Osteocyte (in vitro differentiated cells): ENCODE data around the gene KLF11. TPM values are rescaled to one million over a fixed set of nuclear protein-coding genes. Genes with fewer than 3 reads are reported as not detected.
A peak's percentile ranks its signal among the peaks of the same experiment; 100 is the strongest.

ENCODE experiments used
- DNase-seq: peaks from one replicate; pipeline ENCODE4 v3.0.0; 2021; ENCODE audit warnings: mixed read lengths; ENCODE audit not compliant: unreplicated experiment; ENCODE audit errors: extremely low spot score
- H3K27ac Mint-ChIP-seq: one replicate; pipeline ENCODE4 v1.8.0; 2021; ENCODE audit warnings: mild to moderate bottlenecking, mixed read lengths; ENCODE audit not compliant: unreplicated experiment
- H3K27me3 Mint-ChIP-seq: one replicate; pipeline ENCODE4 v1.8.0; 2021; ENCODE audit warnings: mixed read lengths; ENCODE audit not compliant: unreplicated experiment
- H3K36me3 Mint-ChIP-seq: one replicate; pipeline ENCODE4 v1.8.0; 2021; ENCODE audit warnings: mixed read lengths; ENCODE audit not compliant: unreplicated experiment
- H3K4me1 Mint-ChIP-seq: one replicate; pipeline ENCODE4 v1.8.0; 2021; ENCODE audit warnings: mixed read lengths; ENCODE audit not compliant: unreplicated experiment
- H3K4me3 Mint-ChIP-seq: one replicate; pipeline ENCODE4 v1.8.0; 2021; ENCODE audit warnings: mild to moderate bottlenecking, moderate library complexity, mixed read lengths; ENCODE audit not compliant: unreplicated experiment
- H3K9me3 Mint-ChIP-seq: one replicate; pipeline ENCODE4 v1.8.0; 2021; ENCODE audit warnings: mixed read lengths; ENCODE audit not compliant: unreplicated experiment
- total RNA-seq: library from RNA; stranded (reverse); gene quantifications from 2 replicates; pipeline ENCODE4 v1.2.1, GENCODE V29; 2021
- TF ChIP-seq, protein P1 (sequence below): fragments of 200-600 bp; sonication (generic); IDR thresholded peaks from 2 replicates; pipeline ENCODE4 v1.5.0; 2021; ENCODE audit warnings: antibody characterized with exemption, mild to moderate bottlenecking, moderate library complexity

Gene KLF11
- total RNA-seq, 1 donor from 2014 or later, result 17.4 TPM

DNA sequence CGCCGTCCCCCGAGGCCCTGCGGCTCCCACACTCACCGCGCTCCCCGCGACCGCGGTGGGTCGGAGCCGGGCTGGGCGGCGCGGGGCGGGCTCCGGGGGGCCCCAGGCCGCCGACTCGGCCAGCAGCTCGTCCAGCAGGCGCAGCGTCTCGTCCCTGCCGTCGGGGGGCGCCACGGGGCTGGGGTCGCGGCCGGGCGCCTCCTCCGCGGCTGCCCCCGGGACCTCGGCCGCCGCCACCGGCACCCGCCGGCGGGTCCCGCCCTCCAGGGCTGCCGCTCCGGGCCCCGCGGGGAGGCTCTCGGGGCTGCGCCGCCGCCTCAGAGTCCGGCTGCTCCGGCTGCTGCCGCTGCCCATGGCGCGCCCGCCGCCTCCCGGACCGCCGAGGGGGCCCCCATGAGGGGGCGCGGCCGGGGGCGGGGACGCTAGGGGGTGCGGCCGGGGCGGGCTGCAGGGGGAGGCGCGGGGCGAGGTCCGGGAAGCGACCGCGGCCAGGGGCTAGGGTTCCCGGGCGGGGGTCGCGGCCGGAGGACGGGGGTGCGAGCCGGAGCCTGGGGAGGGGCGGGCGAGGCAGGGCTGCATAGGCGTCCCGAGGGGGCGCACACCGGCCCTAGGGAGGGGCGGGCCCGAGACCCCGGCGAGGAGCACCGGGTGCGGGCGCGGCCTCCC, 36.7 kb downstream of the KLF11 start, which contains the start of gene CYS1:
Gene CYS1, minus strand, starts transcription at position 542 of the 666 bp plus-strand sequence. Its CDS starts 188 bp downstream, at position 354.
- Mint-ChIP-seq H3K9me3 (no peaks in the 10 kb centered on the region), H3K36me3 (peaks cover 4% of the 10 kb centered on the region), H3K4me3 (peak within 1 kb of the TSS; percentile 80), H3K27ac (peak within 1 kb of the TSS; percentile 93), H3K4me1 (peaks cover 27% of the 10 kb centered on the region), H3K27me3 (peaks cover 42% of the 10 kb centered on the region)
- TF ChIP-seq, protein P1, sequence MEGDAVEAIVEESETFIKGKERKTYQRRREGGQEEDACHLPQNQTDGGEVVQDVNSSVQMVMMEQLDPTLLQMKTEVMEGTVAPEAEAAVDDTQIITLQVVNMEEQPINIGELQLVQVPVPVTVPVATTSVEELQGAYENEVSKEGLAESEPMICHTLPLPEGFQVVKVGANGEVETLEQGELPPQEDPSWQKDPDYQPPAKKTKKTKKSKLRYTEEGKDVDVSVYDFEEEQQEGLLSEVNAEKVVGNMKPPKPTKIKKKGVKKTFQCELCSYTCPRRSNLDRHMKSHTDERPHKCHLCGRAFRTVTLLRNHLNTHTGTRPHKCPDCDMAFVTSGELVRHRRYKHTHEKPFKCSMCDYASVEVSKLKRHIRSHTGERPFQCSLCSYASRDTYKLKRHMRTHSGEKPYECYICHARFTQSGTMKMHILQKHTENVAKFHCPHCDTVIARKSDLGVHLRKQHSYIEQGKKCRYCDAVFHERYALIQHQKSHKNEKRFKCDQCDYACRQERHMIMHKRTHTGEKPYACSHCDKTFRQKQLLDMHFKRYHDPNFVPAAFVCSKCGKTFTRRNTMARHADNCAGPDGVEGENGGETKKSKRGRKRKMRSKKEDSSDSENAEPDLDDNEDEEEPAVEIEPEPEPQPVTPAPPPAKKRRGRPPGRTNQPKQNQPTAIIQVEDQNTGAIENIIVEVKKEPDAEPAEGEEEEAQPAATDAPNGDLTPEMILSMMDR, result peak; percentile 43
- DNase-seq, result no peak

DNA sequence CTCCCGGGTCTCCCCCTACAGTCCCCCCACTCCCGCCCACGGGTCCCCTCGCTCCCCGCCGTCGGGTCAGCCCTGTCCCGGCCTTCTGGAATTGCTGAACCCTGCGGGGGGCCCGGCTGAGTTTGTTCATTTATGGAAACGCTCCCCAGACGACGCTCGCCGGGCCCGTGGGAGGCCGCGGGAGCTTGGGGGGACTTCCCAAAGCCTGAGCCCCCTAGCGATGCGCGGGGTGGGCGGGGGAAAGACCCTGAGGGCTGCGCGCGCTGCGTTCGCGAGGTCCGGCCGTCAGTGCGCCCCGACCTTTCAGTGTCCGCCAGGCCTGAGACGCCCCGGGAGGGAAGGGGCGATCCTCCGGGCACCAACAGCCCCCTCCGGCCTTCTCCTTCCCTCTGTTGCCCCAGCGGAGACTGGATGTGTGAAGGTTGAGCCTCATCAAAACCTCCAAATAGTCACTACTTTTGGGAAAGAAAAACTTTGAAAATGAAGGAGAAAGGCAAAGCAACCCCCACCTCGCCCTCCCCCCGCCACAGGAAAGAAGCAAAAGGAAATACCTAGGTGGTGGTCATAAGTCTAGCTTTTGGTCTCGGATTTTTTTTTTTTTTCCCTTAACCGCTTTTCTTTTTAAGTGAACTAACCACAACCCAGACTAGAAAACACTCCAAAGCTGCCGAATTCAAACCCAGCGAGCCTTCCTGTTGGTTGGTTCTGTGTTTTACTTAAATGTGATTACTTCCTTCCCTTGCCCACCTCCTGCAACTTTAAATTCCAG, 37.4 kb downstream of the KLF11 start:
- Mint-ChIP-seq H3K4me3 (peak overlapping the region; percentile 58), H3K36me3 (no peaks in the 10 kb centered on the region), H3K27ac (no peak overlapping the region), H3K4me1 (peaks cover 27% of the 10 kb centered on the region), H3K27me3 (peaks cover 39% of the 10 kb centered on the region), H3K9me3 (no peaks in the 10 kb centered on the region)
- DNase-seq, result no peak
- TF ChIP-seq, protein P1, result peak; percentile 5

DNA sequence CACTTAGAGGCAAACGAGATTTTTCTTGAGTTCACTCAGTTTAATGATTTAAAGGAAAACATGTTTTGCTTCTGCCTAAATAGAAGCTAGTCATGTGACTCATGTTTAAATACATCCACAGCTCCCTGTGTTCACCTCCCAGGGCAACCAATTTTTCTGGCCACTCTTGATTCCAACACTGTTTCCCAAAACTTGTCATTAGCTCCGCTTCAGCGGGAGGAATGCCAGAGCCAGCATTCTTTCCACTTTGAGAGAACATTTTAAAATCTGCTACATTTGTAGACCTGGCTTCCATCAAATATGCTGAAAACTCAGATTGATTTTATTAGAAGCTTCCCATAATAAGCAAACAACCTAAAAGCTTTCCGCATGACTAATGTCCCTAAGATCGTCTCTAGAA, 39.7 kb downstream of the KLF11 start:
- no peak for DNase-seq
- TF ChIP-seq, protein P1, result no peak
- no peak overlapping the region for H3K27ac Mint-ChIP-seq
- H3K4me1 Mint-ChIP-seq, result peaks cover 37% of the 10 kb centered on the region
- no peak overlapping the region for H3K4me3 Mint-ChIP-seq
- H3K9me3 Mint-ChIP-seq, result no peaks in the 10 kb centered on the region
- no peaks in the 10 kb centered on the region for H3K36me3 Mint-ChIP-seq
- H3K27me3 Mint-ChIP-seq, result peaks cover 31% of the 10 kb centered on the region

DNA sequence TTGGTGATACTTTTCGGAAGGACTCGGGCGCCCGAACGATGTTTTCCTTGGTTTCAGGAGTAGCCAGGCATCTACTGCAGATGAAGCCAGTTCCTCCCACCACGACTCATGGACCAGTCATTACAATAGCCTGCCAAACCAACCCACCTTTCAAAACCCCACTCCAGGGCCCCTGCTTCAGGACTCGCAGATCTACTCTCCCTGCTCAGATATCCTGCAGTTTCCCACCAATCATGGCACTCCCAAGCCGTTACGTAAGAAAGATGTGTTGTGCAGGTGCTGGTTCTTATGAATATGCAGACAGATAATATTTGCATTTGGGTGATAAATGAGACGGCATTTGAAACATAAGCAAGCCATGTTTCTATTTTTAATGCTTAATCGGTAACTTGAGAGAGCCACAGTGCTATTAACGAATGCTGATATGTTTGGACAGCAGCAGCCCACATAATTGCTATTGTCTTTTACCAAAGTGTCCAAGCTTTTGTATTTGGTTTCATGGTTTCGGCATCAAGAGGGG, 40.4 kb downstream of the KLF11 start:
- peaks cover 31% of the 10 kb centered on the region for H3K27me3 Mint-ChIP-seq

More for the DNA sequence above, 40.4 kb downstream of the KLF11 start:
- no peaks in the 10 kb centered on the region for H3K36me3 Mint-ChIP-seq
- H3K4me3 Mint-ChIP-seq, result no peak overlapping the region
- H3K9me3 Mint-ChIP-seq, result no peaks in the 10 kb centered on the region
- TF ChIP-seq, protein P1, result no peak
- no peak for DNase-seq
- peaks cover 30% of the 10 kb centered on the region for H3K4me1 Mint-ChIP-seq
- no peak overlapping the region for H3K27ac Mint-ChIP-seq
